RPMI7951 (cell line): Measurements from ENCODE around the gene CDO1. TPM values are rescaled to one million over a fixed set of nuclear protein-coding genes. Genes with fewer than 3 reads are reported as not detected.

Experiments
- DNase-seq: peaks from one replicate; pipeline ENCODE4 v3.0.0-alpha.2; 2012; ENCODE audit warnings: low read depth
- total RNA-seq: library from RNA; depleted of rRNA; stranded (reverse); fragments of >200 nt; shearing (Covaris generic); gene quantifications from 2 replicates; pipeline ENCODE4 v1.2.3, GENCODE V29; 2014; rRNA removed

The CDO1 gene
- total RNA-seq, 1 experiment from 2014 or later, result 1.9 TPM

GRCh38 chr5:115788440-115788839, 28.0 kb downstream of the CDO1 start:
- DNase-seq, result no peak

DNA sequence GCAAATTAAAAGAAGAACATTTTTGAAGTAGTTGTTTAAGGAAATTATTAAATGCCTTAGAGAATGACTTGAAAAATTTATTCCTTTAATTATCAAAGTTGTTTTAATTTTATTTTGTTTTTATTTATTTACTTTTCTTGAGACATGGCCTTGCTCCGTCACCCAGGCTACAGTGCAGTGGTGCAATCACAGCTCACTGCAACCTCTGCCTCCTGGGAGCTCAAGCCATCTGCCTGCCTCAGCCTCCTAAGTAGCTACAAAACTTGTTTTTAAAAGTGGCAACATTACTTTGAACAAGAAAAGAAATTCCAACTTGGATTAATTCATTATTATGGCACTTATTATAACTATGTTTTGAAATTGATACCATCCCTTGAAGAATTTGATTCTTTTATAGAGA, 29.0 kb downstream of the CDO1 start:
- DNase-seq, result no peak

- DNase-seq, result no peak
Measured at GRCh38 chr5:115785381-115786065, 30.9 kb downstream of the CDO1 start.

DNA sequence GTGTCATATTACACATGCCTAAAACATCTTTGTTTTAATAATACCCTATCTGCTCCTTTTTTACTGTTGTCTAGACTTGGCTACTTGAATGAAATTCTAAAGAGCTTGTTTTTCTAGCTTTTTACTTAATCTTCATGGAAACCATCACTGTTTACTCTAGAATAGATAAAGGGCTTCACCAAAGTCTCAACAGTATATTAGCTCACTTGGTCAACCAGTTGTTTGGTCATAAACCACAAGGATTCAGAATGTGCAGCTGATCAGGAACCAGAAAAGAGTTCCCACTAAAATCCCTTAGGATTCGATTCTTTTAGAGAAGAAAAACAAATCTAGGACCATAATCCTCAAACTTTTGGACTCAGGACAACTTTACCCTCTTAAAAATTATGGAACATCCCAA, 38.0 kb downstream of the CDO1 start:
- no peak for DNase-seq

GRCh38 chr5:115776989-115777388, 39.5 kb downstream of the CDO1 start:
- DNase-seq, result no peak

GRCh38 chr5:115775999-115776398, 40.5 kb downstream of the CDO1 start:
- DNase-seq, result no peak

DNA sequence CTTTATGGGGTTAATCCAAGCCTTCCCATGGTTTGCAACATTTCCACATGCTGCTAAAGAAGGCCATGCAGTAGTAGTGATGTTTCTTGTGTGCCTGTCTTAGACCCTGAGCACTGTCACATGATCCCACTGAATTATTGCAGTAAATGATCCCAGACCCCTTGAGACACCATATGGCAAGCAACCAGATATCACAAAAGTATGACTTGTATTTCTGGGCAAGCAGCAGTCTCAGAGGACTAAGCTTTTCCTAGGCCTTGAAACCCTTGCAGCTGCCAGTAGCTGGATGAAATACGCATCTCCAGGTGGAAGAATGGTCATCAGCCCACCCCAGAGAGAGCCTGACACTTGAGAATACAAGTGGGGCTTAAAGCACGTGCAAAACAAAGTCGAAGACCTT, 41.8 kb downstream of the CDO1 start:
- DNase-seq, result no peak

DNA sequence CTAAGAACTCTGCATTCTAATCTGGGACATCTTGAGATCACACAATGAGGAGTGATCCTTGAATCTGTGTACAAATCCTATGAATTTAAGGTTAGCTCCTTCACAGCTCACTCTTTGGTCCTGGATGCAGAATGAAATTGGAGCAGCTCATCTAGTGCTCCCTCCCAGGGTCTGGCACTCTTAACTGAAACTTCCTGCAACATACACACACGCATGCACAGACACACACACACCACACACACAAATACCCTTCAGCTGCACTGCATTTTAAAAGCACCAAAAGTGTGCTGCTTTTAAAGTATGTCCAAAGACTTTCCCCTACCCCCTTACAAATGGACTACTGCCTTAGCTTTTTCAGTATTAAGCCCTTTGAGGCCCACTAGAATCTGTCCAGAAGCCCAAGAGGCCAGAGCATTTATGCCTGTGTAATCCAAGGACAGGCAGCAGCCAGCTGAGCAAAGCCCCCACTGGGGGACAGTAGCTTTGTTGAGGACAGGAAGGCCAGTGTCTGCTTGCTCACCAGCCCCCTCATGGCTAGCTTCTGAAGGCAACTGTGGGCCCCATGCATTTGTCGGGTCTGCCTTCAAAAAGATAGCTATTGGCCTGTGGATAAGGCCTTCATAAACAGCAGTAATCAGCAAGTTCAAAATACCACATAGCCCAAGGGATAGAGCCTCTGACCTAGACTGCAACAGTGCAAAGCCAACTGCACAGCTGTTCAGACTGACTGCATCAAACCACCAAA, 43.6 kb downstream of the CDO1 start:
- no peak for DNase-seq

DNA sequence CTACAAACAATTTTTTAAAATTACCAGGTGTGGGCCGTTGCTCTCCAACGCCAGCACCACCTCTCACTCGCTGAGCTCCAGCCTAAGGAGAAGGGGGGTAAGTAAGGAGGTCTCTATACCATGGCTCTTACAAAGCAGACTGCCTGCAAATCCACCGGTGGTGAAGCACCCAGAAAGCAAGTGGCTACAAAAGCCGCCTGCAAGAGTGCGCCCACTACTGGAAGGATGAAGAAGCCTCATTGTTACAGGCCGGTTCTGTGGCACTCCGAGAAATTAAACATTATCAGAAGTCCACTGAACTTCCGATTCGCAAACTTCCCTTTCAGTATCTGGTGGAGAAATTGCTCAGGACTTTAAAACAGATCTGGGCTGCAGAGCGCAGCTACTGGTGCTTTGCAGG, 46.0 kb downstream of the CDO1 start:
- no peak for DNase-seq

GRCh38 chr5:115767424-115767823, 49.0 kb downstream of the CDO1 start:
- DNase-seq, result no peak

- DNase-seq, result no peak
Measured at GRCh38 chr5:115766608-115767007, 49.9 kb downstream of the CDO1 start.

DNA sequence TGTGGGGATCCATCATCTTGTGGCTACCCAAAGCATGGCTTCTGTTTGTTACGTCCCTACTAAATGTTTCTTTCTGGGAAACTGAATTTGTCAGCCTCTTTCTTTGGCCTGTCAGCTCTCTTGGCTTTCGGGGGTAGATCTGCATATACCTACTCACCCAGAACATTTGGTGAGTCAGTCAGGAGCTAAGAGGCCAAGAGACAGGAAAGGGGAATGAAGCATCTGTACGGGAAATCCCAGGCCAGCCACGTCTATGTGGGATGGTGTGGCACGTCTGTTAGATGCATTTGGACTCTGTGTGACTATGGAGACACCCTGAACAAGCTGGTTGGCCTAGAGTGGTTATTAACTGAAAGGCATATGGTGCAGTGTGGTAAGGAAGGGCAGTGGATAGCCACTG, 58.1 kb downstream of the CDO1 start:
- DNase-seq, result peak; percentile 0

- DNase-seq, result no peak
Measured at GRCh38 chr5:115755675-115756074, 60.8 kb downstream of the CDO1 start.

Other genes starting within 250 kb of the CDO1 start
- 6.4 and 11.7 TPM in 2 replicates for gene TICAM2, start 214.2 kb downstream of the CDO1 start, total RNA-seq
- 97.2 and 118 TPM in 2 replicates for gene TMED7, start 190.6 kb downstream of the CDO1 start, total RNA-seq
- 58.7 and 64.4 TPM in 2 replicates for gene ATG12, start 24.9 kb upstream of the CDO1 start, total RNA-seq
- 132 and 135 TPM in 2 replicates for gene AP3S1, start 25.3 kb upstream of the CDO1 start, total RNA-seq
- 0.20 and 0.60 TPM in 2 replicates for gene LVRN, start 145.8 kb upstream of the CDO1 start, total RNA-seq
- 0.20 TPM in 1 of 2 replicates, not detected in the other for gene ARL14EPL, start 215.8 kb upstream of the CDO1 start, total RNA-seq